Cardiac fibroblast (primary cell): ENCODE measurements around the gene CHMP5.
A peak's percentile ranks its signal among the peaks of the same experiment; 100 is the strongest.

ENCODE experiments used
- DNase-seq, 2 donors: peaks; one replicate each; pipeline versions ENCODE4 v3.0.0 to v3.0.0-alpha.2; 2010; ENCODE audit warnings: low read depth in 2 of 2
- H3K4me3 ChIP-seq, 2 donors: replicated peaks in 1 of 2; 1 replicate in 1 of 2; 2 replicates in 1 of 2; pipeline ENCODE4 v1.5.1; 2011; ENCODE audit warnings: low read depth in 2 of 2, low read length in 2 of 2, mild to moderate bottlenecking in 2 of 2, moderate library complexity in 1 of 2
- CTCF ChIP-seq: IDR thresholded peaks from one replicate; pipeline ENCODE4 v1.5.1; 2011; ENCODE audit warnings: low read depth, mild to moderate bottlenecking, low read length, inconsistent platforms

CHMP5 gene

GRCh38 chr9:33318781-33319180 lies 53.9 kb downstream of the CHMP5 start:
- H3K4me3 ChIP-seq, result no peak overlapping the region
- TF ChIP-seq CTCF, result no peak
- DNase-seq, result no peak

GRCh38 chr9:33320230-33320567 lies 55.4 kb downstream of the CHMP5 start:
- H3K4me3 ChIP-seq, result no peak overlapping the region
- DNase-seq, result no peak
- no peak for TF ChIP-seq CTCF

- no peak overlapping the region for H3K4me3 ChIP-seq
- peak; percentile 94 to 95 for DNase-seq
- no peak for TF ChIP-seq CTCF
These were observed 55.9 kb downstream of the CHMP5 start for GRCh38 chr9:33320568-33321261.

- TF ChIP-seq CTCF, result no peak
- no peak overlapping the region for H3K4me3 ChIP-seq
- DNase-seq, result peak; percentile 92 to 94
These were observed 64.3 kb downstream of the CHMP5 start for GRCh38 chr9:33329117-33329563.

- peak; percentile 64 to 84 for DNase-seq
- no peak overlapping the region for H3K4me3 ChIP-seq
- TF ChIP-seq CTCF, result no peak
These were observed 65.1 kb downstream of the CHMP5 start for GRCh38 chr9:33329979-33330378.

- no peak overlapping the region for H3K4me3 ChIP-seq
- no peak for TF ChIP-seq CTCF
- peak in 1 of 2 donors; percentile 31 for DNase-seq
These were observed 66.6 kb downstream of the CHMP5 start for GRCh38 chr9:33331377-33331891.
